Smooth muscle cell of the brain vasculature (primary cell): Measurements from ENCODE around the gene LRRC2.
"Not testable (repeated sequence)": the region's sequence is repeated elsewhere in the genome, so short reads cannot be mapped to it uniquely, and the experiment has no call there.

Experiments
- DNase-seq: peaks from one replicate; pipeline ENCODE4 v3.0.0-alpha.2; 2012; ENCODE audit warnings: low read depth, low spot score

Gene LRRC2

GRCh38 chr3:46527239-46527638, 38.9 kb downstream of the LRRC2 start:
- no peak for DNase-seq

GRCh38 chr3:46524832-46525231, 41.3 kb downstream of the LRRC2 start:
- no peak for DNase-seq

- no peak for DNase-seq
Observed at GRCh38 chr3:46524008-46524407, 42.1 kb downstream of the LRRC2 start.

- no peak for DNase-seq
Observed at GRCh38 chr3:46523556-46523955, 42.5 kb downstream of the LRRC2 start.

GRCh38 chr3:46522201-46522600, 43.9 kb downstream of the LRRC2 start:
- not testable (repeated sequence) for DNase-seq

GRCh38 chr3:46521096-46521495, 45.0 kb downstream of the LRRC2 start:
- DNase-seq = no peak

GRCh38 chr3:46520531-46520930, 45.6 kb downstream of the LRRC2 start:
- DNase-seq = no peak

- no peak for DNase-seq
Observed at GRCh38 chr3:46519952-46520351, 46.1 kb downstream of the LRRC2 start.

- DNase-seq = no peak
Observed at GRCh38 chr3:46517784-46518181, 48.3 kb downstream of the LRRC2 start.

- peak; percentile 36 for DNase-seq
Observed at GRCh38 chr3:46517016-46517783, 48.9 kb downstream of the LRRC2 start.

GRCh38 chr3:46516521-46516920, 49.6 kb downstream of the LRRC2 start:
- DNase-seq = no peak

GRCh38 chr3:46512191-46512749, 53.8 kb downstream of the LRRC2 start:
- no peak for DNase-seq

- no peak for DNase-seq
Observed at GRCh38 chr3:46509661-46510187, 56.4 kb downstream of the LRRC2 start.

- DNase-seq = no peak
Observed at GRCh38 chr3:46508850-46509591, 57.1 kb downstream of the LRRC2 start.

- no peak for DNase-seq
Observed at GRCh38 chr3:46506526-46506925, 59.6 kb downstream of the LRRC2 start.

- no peak for DNase-seq
Observed at GRCh38 chr3:46505953-46506352, 60.1 kb downstream of the LRRC2 start.

GRCh38 chr3:46504789-46505188, 61.3 kb downstream of the LRRC2 start:
- no peak for DNase-seq

- no peak for DNase-seq
Observed at GRCh38 chr3:46503200-46503874, 62.8 kb downstream of the LRRC2 start.

GRCh38 chr3:46501702-46502101, 64.4 kb downstream of the LRRC2 start:
- no peak for DNase-seq

GRCh38 chr3:46500656-46501635, 65.2 kb downstream of the LRRC2 start:
- no peak for DNase-seq
